T-helper 17 cell (primary cell): ENCODE results near the gene ATG14. TPM values are rescaled to one million over a fixed set of nuclear protein-coding genes. Genes with fewer than 3 reads are reported as not detected.
"Not testable (repeated sequence)": the region's sequence is repeated elsewhere in the genome, so short reads cannot be mapped to it uniquely, and the experiment has no call there.

Source experiments
- ATAC-seq: fragments of 150-1000 bp; cut with Tn5 transposase; 2 replicates; pipeline ENCODE4 v1.10.0; 2021; ENCODE audit warnings: mild to moderate bottlenecking, moderate library complexity
- DNase-seq, 3 donors: peaks; one replicate each; pipeline versions ENCODE4 v3.0.0 to v3.0.0-alpha.2; 2020 to 2021
- H3K9me3 ChIP-seq: one replicate; pipeline ENCODE4 v1.7.0; 2013; ENCODE audit warnings: low read length, mild to moderate bottlenecking; ENCODE audit not compliant: control insufficient read depth, poor library complexity, severe bottlenecking
- H3K27ac Mint-ChIP-seq: one replicate; pipeline ENCODE4 v1.8.0; 2022; ENCODE audit warnings: mild to moderate bottlenecking, moderate library complexity, mixed read lengths
- H3K27me3 Mint-ChIP-seq: one replicate; pipeline ENCODE4 v1.8.0; 2022; ENCODE audit warnings: mixed read lengths
- H3K36me3 Mint-ChIP-seq: one replicate; pipeline ENCODE4 v1.8.0; 2022; ENCODE audit warnings: low read depth, mixed read lengths
- H3K4me1 Mint-ChIP-seq: one replicate; pipeline ENCODE4 v1.8.0; 2022; ENCODE audit warnings: mild to moderate bottlenecking, mixed read lengths
- H3K4me3 Mint-ChIP-seq: one replicate; pipeline ENCODE4 v1.8.0; 2022; ENCODE audit warnings: mild to moderate bottlenecking, moderate library complexity, mixed read lengths
- total RNA-seq, 4 donors: library from RNA in 2 of 4; stranded (reverse) in 2 of 4; gene quantifications; one replicate each; pipeline ENCODE4 v1.2.3 and lab custom pipeline; 2022 to 2026

The ATG14 gene
- total RNA-seq, 2 donors from 2014 or later: 16.3 to 21.7 TPM

- H3K27me3 Mint-ChIP-seq: no peaks in the 10 kb centered on the region
- peaks cover 5% of the 10 kb centered on the region for H3K36me3 Mint-ChIP-seq
- no peaks in the 10 kb centered on the region for H3K9me3 ChIP-seq
- peak overlapping the region; percentile 63 for H3K27ac Mint-ChIP-seq
- DNase-seq: no peak
- no peak overlapping the region for H3K4me3 Mint-ChIP-seq
- H3K4me1 Mint-ChIP-seq: peaks cover 36% of the 10 kb centered on the region
- ATAC-seq: no peak
Observed at GRCh38 chr14:55350461-55350860, 61.2 kb downstream of the ATG14 start.

DNA sequence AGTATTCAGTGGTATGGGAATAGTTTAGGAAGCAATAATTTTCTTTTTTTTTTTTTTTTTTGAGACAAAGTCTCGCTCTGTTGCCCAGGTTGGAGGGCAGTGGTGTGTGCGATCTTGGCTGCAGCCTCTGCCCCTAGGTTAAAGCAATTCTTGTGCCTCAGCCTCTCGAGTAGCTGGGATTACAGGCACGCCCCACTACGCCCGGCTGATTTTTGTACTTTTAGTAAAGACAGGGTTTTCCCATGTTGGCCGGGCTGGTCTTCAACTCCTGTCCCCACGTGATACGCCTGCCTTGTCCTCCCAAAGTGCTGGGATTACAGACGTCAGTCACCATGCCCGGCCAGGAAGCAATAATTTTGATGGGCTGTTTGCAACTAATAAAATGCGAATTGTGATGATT lies 62.1 kb downstream of the ATG14 start:
- no peak overlapping the region for H3K4me3 Mint-ChIP-seq
- no peaks in the 10 kb centered on the region for H3K9me3 ChIP-seq
- peaks cover 5% of the 10 kb centered on the region for H3K36me3 Mint-ChIP-seq
- H3K27me3 Mint-ChIP-seq: no peaks in the 10 kb centered on the region
- H3K4me1 Mint-ChIP-seq: peaks cover 43% of the 10 kb centered on the region
- DNase-seq: no peak
- ATAC-seq: no peak
- peak overlapping the region; percentile 82 for H3K27ac Mint-ChIP-seq

DNA sequence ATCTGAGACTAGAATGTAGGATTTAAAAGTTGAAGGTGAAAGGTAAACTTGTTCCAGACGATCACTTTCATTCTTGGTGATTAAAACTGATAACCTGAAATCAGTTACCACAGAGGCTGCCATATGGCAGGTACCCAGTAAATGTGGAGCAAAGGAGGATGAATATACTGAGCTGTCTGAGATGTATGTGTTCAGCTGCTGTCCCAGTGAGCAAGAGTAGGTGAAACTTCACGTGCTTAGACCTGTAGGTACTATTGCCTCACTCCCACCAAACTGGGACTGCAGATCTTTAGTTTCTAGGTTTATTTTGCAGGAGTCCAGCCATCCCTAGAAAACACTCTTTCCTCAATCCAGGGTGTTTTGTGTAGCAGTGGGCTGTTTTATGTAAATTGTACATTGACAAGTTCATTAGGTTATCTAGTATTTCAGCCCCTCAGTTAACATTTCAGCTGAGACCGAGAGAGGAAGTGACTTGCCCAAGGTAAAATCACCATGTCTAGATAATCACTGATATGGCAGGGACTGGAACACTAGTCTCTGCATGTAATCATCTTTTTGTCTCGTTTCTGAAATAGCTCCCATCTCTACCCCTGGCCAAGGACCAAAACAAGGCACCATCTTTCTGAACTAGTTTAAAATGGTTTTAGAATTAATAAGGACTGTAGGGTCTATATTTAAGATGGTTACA lies 62.7 kb downstream of the ATG14 start:
- H3K4me3 Mint-ChIP-seq: no peak overlapping the region
- peak; percentile 62 for ATAC-seq
- no peak for DNase-seq

DNA sequence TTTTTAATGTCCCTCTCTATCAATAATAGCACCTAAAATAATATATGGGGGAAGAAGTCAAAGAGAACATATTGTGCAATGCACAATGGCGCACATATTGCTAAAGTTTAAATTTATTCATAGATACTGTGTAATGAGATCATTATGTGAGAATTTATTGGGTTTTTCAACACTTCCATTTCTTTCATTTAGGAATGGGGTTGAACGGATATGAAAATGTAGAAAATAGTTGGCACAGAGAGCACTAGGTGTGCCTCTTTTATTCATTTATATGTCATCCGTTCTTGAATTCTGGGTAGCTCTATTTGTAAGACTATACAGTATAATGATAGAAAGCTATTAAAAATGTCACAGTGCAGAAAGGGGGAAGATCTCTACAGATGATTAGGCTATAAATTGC lies 63.9 kb downstream of the ATG14 start:
- Mint-ChIP-seq H3K36me3 (peaks cover 5% of the 10 kb centered on the region), H3K4me3 (no peak overlapping the region), H3K27ac (peak overlapping the region; percentile 59), H3K27me3 (no peaks in the 10 kb centered on the region), H3K4me1 (peaks cover 36% of the 10 kb centered on the region)
- no peak for DNase-seq
- no peaks in the 10 kb centered on the region for H3K9me3 ChIP-seq
- ATAC-seq: no peak

More for the DNA sequence above, 62.7 kb downstream of the ATG14 start:
- Mint-ChIP-seq H3K4me1 (peaks cover 40% of the 10 kb centered on the region), H3K27ac (peak overlapping the region; percentile 82), H3K36me3 (peaks cover 5% of the 10 kb centered on the region), H3K27me3 (no peaks in the 10 kb centered on the region)
- H3K9me3 ChIP-seq: no peaks in the 10 kb centered on the region

- H3K4me1 Mint-ChIP-seq: peaks cover 36% of the 10 kb centered on the region
Observed at GRCh38 chr14:55347040-55347439, 64.6 kb downstream of the ATG14 start.

DNA sequence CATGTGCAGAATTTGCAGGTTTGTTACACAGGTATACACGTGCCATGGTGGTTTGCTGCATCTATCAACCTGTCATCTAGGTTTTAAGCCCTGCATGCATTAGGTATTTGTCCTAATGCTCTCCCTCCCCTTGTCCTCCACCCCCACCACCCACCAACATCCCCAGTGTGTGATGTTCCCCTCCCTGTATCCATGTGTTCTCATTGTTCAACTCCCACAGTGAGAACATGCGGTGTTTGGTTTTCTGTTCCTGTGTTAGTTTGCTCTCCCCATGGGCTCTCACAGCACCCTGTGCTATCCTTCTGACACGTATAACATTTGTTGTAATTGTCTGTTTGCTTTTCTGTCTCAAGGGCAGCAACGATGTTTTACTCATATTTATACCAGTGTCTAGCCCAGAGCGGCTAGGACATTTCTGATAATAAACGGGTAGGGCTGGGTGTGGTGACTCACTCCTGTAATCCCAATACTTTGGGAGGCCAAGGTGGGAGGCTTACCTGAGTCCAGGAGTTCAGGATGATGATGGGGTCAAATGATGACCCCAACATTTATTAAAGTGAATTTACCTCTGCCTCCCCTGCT lies 67.0 kb downstream of the ATG14 start:
- not testable (repeated sequence) for DNase-seq, ATAC-seq, H3K36me3 Mint-ChIP-seq, H3K27me3 Mint-ChIP-seq, H3K9me3 ChIP-seq, H3K4me3 Mint-ChIP-seq
- Mint-ChIP-seq H3K27ac (peak overlapping the region; percentile 76), H3K4me1 (peaks cover 46% of the 10 kb centered on the region)

More at GRCh38 chr14:55347040-55347439, 64.6 kb downstream of the ATG14 start:
- no peak overlapping the region for H3K4me3 Mint-ChIP-seq
- no peaks in the 10 kb centered on the region for H3K9me3 ChIP-seq
- no peaks in the 10 kb centered on the region for H3K27me3 Mint-ChIP-seq
- DNase-seq (no peak), ATAC-seq (no peak)
- H3K36me3 Mint-ChIP-seq: peaks cover 5% of the 10 kb centered on the region
- H3K27ac Mint-ChIP-seq: peak overlapping the region; percentile 59

DNA sequence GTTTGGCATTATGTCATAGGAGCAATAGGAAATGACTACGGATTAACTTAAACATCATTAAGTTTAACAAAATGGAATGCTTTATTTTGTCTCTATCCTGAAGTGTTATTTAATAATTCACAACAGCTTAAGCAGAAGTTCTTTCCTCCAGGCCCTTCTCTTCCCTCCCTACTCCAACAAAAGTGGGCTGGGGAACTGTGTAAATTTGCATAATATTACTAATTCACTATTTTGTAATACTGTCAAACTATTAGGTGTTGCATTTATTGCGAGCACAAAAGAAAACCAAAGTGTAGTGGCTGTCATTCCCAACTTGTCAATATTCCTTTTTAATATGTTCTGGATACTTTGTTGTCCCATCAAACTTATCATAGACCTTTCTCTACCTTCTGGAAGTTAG lies 69.8 kb downstream of the ATG14 start:
- Mint-ChIP-seq H3K36me3 (no peaks in the 10 kb centered on the region), H3K27ac (peak overlapping the region; percentile 37), H3K27me3 (no peaks in the 10 kb centered on the region), H3K4me3 (no peak overlapping the region), H3K4me1 (peaks cover 36% of the 10 kb centered on the region)
- no peaks in the 10 kb centered on the region for H3K9me3 ChIP-seq
- no peak for DNase-seq
- ATAC-seq: no peak

DNA sequence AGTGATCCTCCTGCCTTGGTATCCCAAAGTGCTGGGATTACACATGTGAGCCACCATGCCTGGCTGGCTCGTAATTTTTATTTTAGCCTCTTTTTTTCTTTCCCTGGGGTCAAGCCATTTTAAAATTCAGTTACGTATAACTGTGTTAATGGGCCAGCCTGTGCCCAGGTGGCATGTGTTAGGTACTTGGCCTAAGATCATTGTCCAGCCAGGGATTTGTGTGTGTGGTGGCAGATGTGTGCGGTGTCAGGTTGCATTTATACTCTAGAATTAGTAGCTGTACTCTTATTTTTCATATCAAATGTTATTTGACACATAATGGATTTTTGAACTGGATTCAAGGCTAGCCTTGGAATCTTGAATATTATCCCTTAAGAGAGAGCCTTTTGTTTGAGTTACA lies 71.1 kb downstream of the ATG14 start:
- H3K4me3 Mint-ChIP-seq: no peak overlapping the region

GRCh38 chr14:55339770-55340169 lies 71.9 kb downstream of the ATG14 start:
- Mint-ChIP-seq H3K4me1 (peaks cover 35% of the 10 kb centered on the region), H3K27ac (peak overlapping the region; percentile 93), H3K27me3 (no peaks in the 10 kb centered on the region), H3K4me3 (no peak overlapping the region), H3K36me3 (no peaks in the 10 kb centered on the region)
- no peak for DNase-seq
- ATAC-seq: no peak
- no peaks in the 10 kb centered on the region for H3K9me3 ChIP-seq

More for the DNA sequence above, 71.1 kb downstream of the ATG14 start:
- H3K9me3 ChIP-seq: no peaks in the 10 kb centered on the region
- Mint-ChIP-seq H3K36me3 (no peaks in the 10 kb centered on the region), H3K27ac (no peak overlapping the region), H3K4me1 (peaks cover 37% of the 10 kb centered on the region), H3K27me3 (no peaks in the 10 kb centered on the region)
- ATAC-seq (no peak), DNase-seq (no peak)

DNA sequence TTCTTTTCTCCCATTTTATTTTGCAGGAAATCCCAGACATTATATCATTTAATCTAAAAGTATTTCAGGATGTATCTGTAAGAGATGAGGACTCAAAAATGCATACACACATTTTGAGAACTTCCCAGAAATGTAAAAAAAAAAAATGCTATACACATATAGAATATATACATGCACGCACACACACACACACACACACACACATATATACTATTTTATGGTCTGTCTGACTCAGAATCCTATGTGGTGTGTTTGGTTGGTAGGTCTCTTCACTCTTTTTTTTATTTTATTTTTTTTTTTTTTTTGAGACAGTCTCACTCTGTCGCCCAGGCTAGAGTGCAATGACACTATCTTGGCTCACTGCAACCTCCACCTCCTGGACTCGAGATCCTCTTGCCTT lies 74.9 kb downstream of the ATG14 start:
- no peak for ATAC-seq
- no peaks in the 10 kb centered on the region for H3K9me3 ChIP-seq
- Mint-ChIP-seq H3K36me3 (peaks cover 2% of the 10 kb centered on the region), H3K27ac (peak overlapping the region; percentile 93), H3K4me1 (peaks cover 59% of the 10 kb centered on the region), H3K4me3 (peak overlapping the region; percentile 75), H3K27me3 (no peaks in the 10 kb centered on the region)
- DNase-seq: no peak

GRCh38 chr14:55336162-55336561 lies 75.5 kb downstream of the ATG14 start:
- H3K36me3 Mint-ChIP-seq: peaks cover 2% of the 10 kb centered on the region
- peak overlapping the region; percentile 93 for H3K27ac Mint-ChIP-seq
- H3K4me3 Mint-ChIP-seq: peak overlapping the region; percentile 75
- DNase-seq (peak in 2 of 3 donors; percentile 19 to 22), ATAC-seq (peak; percentile 50)
- peaks cover 58% of the 10 kb centered on the region for H3K4me1 Mint-ChIP-seq
- H3K27me3 Mint-ChIP-seq: no peaks in the 10 kb centered on the region
- no peaks in the 10 kb centered on the region for H3K9me3 ChIP-seq

DNA sequence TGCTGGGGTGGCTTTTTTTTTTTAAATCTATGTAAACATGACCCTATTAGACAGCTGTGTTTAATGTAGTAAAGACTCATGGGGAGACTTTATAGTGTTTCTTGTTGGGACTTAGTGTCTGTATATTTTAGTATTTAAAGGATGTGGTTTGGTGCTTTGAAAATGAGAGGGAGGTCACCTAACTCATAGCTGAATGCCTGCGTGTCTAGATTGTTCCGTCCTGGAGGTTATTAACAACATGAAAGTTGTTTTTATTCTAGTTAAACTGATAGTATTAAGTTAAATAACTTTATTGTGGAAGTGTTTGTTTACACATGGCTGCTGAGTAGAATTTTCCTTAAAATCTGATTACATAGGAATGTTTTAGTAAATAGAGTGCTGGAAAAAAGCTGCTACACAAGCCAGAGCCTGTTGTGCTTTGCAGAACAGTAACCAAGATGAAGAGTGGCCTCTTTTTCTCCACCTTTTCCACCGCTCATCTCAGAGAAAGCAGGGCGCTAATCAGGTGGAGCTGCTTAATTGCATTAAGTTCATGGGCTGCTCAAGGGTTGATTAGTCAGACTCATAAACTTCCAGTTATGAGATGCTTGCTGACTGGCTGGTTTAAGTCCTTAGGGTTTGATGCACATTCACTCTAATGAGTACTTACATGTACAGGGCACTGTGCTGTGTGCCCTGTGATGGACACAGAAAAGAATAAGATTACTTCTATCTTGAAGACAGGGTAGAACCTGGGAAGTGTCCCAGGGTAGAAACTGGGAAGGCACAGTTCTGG lies 77.7 kb downstream of the ATG14 start:
- Mint-ChIP-seq H3K27ac (peak overlapping the region; percentile 99), H3K36me3 (peaks cover 2% of the 10 kb centered on the region), H3K27me3 (no peaks in the 10 kb centered on the region), H3K4me3 (peak overlapping the region; percentile 98), H3K4me1 (peaks cover 56% of the 10 kb centered on the region)
- DNase-seq: no peak
- H3K9me3 ChIP-seq: no peaks in the 10 kb centered on the region
- peak; percentile 33 for ATAC-seq
